Measurements from ENCODE around the gene BORCS6. TPM values are rescaled to one million over a fixed set of nuclear protein-coding genes. Genes with fewer than 3 reads are reported as not detected.

Gene BORCS6
- total and polyA plus RNA-seq, 2 of the 4 experiments (the other 2 are of a cell fraction), result 2.7 to 3.3 TPM

DNA sequence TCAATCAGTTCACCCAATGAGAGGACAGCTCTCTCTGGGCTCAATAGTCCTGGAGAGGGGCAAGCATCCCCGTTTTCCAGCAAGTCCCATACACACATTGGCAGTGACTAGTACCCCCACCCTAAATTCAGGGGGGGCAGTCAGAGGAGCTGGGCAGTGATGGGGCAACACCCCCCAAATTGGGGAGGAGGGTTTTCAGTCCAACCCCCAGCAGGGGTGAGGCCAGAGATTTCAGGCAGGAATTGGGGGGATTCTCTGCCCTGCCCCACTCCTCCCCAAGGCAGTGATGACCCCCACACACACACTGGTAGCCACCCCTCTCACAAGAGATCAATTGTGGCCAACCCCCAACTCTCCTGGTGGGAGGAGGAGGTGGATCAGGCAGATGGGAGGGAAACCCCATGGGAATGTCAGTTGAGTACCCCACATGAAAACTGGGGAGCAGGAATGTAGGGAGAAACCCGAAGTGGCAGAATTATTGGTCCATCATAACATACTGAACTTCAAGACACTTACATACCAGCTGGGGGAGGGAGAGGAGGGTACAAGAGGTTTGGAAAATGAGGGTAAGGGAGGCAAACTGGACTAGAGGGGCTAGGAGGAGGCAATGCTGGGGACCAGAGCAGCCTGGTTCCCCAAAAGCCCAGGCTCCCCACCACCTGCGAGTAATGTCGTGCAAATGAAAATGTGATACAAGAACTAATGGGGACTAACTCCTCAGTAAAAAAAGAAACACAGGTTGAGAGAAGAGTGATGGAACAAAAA lies 30.3 kb downstream of the BORCS6 start:
- Histone ChIP-seq H3K9ac (ENCODE audit: low read depth, low read length) (no peak overlapping the region), H3K27ac (ENCODE audit: insufficient read depth, low read length) (no peak overlapping the region), H3K4me3 (ENCODE audit: insufficient read depth, low read depth, low read length) (no peak overlapping the region), H3K4ac (ENCODE audit: low read depth, low read length) (no peak overlapping the region), H3K56ac (ENCODE audit: extremely low read depth, insufficient read depth, low read length) (no peak overlapping the region), H3K23ac (ENCODE audit: low read depth, low read length) (no peak overlapping the region), H3K36me3 (ENCODE audit: control insufficient read depth, insufficient read depth, low read length) (peaks cover 15% of the 10 kb centered on the region), H4K5ac (ENCODE audit: low read depth, low read length) (no peak overlapping the region), H2BK120ac (ENCODE audit: low read depth, low read length) (no peak overlapping the region), H4K91ac (ENCODE audit: insufficient read depth, low read depth, low read length) (no peak overlapping the region), H3K9me1 (ENCODE audit: insufficient read depth, low read length) (peaks cover 15% of the 10 kb centered on the region), H3K4me2 (ENCODE audit: low read depth, low read length) (no peak overlapping the region), H2AFZ (replicated peaks; ENCODE audit: low read length, poor library complexity) (no peak overlapping the region), H2AK5ac (ENCODE audit: low read depth, low read length) (no peak overlapping the region), H3K18ac (ENCODE audit: low read depth, low read length) (no peak overlapping the region), H3K79me1 (ENCODE audit: low read depth in 1 of 2, low read length in 2 of 2) (peaks cover 21 to 53% of the 10 kb centered on the region in 2 experiments), H3K14ac (replicated peaks; ENCODE audit: low read depth, low read length) (no peak overlapping the region), H4K8ac (ENCODE audit: low read depth in 2 of 2, low read length in 2 of 2) (no peak overlapping the region), H2BK15ac (ENCODE audit: low read depth, low read length) (no peak overlapping the region), H4K20me1 (ENCODE audit: insufficient read depth, low read length) (peaks cover 14% of the 10 kb centered on the region), H3K4me1 (ENCODE audit: control insufficient read depth, insufficient read depth, low read length) (peaks cover 29% of the 10 kb centered on the region), H2BK20ac (ENCODE audit: low read depth, low read length) (no peak overlapping the region), H3K27me3 (ENCODE audit: control insufficient read depth, insufficient read depth, low read length) (no peaks in the 10 kb centered on the region), H2BK5ac (ENCODE audit: low read depth, low read length, poor library complexity, severe bottlenecking) (no peak overlapping the region), H3K9me3 (ENCODE audit: control insufficient read depth, insufficient read depth, low read length) (no peaks in the 10 kb centered on the region), H2AK9ac (replicated peaks; ENCODE audit: low read depth, low read length, poor library complexity) (no peak overlapping the region)
- ChIA-PET POLR2A (ENCODE audit: unreplicated experiment) (interaction anchor here (1.1 kb wide), 1 partner anchor 13 kb away, joined by 4 read pairs; no protein-coding TSS in a partner anchor), CTCF (interaction anchor here (1.1 kb wide), 1 partner anchor 21 kb away, joined by 3 read pairs; no protein-coding TSS in a partner anchor)
- BruUV-seq (replicated peaks), result no TSS peak
- no peak for TF ChIP-seq MAZ (IDR thresholded peaks at IDR 0.05; ENCODE audit: borderline replicate concordance, low read depth, low read length)
- TF ChIP-seq RFX5 (IDR thresholded peaks at IDR 0.05; ENCODE audit: low read depth, low read length), result no peak
- no peak for TF ChIP-seq FOS (IDR thresholded peaks at IDR 0.05; ENCODE audit: low read depth, low read length)
- TF ChIP-seq CHD1 (IDR thresholded peaks at IDR 0.05; ENCODE audit: low read depth, low read length), result no peak
- no peak for TF ChIP-seq SMC3 (IDR thresholded peaks at IDR 0.05; ENCODE audit: low read depth, low read length)
- dilution Hi-C loops (cut with HindIII; ENCODE audit: low sequenced_read_pairs, unreplicated experiment) (no loop called here), intact Hi-C loops (cut with micrococcal nuclease) (loop anchor here (5.0 kb wide), 1 partner anchor 77 kb away; no protein-coding TSS in a partner anchor), in situ Hi-C loops (cut with MboI; ENCODE audit: low sequenced_read_pairs) (loop anchor here (25.0 kb wide), 1 partner anchor 922 kb away; the partner anchor contains the start of genes DVL2, GABARAP and PHF23)
- ATAC-seq (ENCODE audit: low read depth) (no peak), DNase-seq (no peak)
- WGBS, 2 experiments (ENCODE audit: extremely low coverage in 2 of 2, insufficient read length in 1 of 2), result no CpG with 5 or more reads among the region's 4 CpGs

Data from IMR-90 (cell line).